ENCODE data around the gene VWA3A. TPM values are rescaled to one million over a fixed set of nuclear protein-coding genes. Genes with fewer than 3 reads are reported as not detected.
"Not testable (repeated sequence)": the region's sequence is repeated elsewhere in the genome, so short reads cannot be mapped to it uniquely, and the experiment has no call there.

The VWA3A gene
- total RNA-seq, 1 donor from 2014 or later: not detected

DNA sequence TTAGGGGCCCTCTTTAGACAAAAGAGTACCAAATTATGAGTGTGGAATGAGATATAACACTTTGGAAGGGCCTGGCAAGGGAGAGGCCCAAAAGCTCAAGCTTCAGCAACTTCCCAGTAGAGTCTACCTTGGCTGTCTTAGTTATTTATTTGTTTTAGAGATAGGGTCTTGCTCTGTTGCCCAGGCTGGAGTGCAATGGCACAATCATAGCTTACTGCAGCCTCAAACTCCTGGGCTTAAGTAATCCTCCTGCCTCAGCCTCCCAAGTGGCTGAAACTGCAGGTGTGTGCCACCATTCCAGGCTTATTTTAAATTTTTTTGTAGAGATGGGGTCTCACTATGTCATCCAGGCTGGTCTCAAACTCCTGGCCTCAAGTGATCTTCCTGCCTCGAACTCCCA, 80.3 kb downstream of the VWA3A start:
- DNase-seq (ENCODE audit: low spot score); intact Hi-C loops (cut with DNase I): not testable (repeated sequence)

DNA sequence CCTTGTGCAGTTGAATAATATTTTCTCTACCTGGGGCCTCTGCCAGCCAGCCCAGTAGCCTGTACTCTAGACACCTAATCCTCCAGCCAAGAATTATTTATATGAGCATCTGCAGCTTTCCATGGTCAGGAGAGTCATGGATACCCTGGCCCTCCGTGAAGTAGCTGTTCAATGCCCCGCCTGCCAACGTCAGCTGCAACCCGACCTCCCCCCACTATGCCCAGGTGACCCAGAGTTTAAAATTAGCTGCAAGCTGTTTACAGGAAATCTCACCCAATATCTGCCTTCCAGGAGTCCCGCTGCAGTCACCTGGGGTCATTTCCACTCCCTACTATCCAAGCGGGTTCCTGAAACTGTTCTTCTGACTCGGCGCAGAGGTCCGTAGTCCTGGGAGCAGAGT, 82.3 kb downstream of the VWA3A start:
- no peak for DNase-seq (ENCODE audit: low spot score)
- intact Hi-C loops (cut with DNase I): no loop called here

DNA sequence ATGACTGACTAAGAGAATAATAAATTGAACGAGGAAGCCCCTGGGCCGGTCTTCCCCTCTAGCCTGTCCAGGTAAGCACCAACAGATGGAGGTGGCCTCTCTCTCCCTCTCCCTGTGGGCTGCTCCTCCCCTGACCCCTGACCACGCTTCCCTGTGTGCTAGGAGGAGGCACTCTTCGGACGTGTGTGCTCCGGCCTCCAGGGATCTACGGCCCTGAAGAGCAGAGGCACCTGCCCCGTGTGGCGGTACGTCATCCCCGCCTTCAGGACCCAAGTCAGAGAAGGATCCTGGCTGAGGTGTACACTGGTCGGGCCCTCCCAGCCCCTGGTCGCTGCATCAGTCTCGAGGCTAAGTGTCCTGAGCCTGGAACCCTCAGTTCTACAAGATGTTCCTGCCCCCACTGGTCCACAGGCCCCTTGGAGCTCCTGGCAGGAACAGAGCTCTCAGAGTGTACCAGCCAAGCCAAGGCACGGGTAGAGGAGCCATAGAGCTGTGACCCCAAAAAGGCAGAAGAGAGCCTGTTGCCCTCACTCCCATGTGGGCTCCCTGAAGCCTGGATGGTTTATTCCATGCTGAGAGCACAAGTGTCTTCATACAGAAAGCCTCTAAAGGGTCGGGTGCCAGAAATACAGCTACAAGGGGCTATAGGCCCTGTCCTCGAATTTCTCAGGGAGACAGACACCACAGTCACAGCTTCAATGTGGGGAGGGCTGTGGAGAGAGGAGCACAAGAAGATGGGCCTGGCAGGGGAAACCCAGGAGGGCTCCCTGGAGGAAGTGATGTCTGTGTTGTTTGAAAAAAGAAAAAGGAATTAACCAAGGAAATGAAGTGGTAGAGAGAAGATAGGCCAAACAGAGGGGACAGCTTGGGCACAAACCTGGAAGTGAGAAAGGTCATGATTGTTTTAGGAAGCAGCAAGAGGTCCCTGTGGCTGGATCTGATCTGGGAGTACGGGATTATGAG, 85.9 kb downstream of the VWA3A start:
- intact Hi-C loops (cut with DNase I): no loop called here
- DNase-seq (ENCODE audit: low spot score): no peak

- no peak for DNase-seq (ENCODE audit: low spot score)
- intact Hi-C loops (cut with DNase I): no loop called here
Observed at GRCh38 chr16:22181426-22181825, 89.1 kb downstream of the VWA3A start.

DNA sequence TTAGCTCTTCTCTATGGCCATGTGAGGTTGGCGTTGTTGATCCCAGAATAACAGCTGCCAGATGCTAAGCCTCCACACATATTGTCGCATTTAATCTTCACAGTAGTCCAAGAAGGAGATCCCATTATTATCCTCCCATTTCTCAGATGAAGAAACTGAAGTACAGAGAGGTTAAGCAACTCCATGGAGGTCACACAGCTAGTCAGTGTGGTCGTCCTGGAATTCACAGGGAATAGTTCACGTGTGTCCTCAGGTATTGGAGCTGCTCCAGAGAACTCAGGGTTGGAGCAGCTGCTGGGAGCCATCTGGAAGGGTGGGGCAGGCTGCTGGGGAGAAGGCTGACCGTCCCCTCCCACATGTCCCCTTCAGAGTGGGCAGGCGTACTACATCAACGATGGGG, 89.5 kb downstream of the VWA3A start:
- no peak for DNase-seq (ENCODE audit: low spot score)
- intact Hi-C loops (cut with DNase I): no loop called here

GRCh38 chr16:22183335-22183734, 91.0 kb downstream of the VWA3A start:
- DNase-seq (ENCODE audit: low spot score): no peak
- intact Hi-C loops (cut with DNase I): no loop called here

DNA sequence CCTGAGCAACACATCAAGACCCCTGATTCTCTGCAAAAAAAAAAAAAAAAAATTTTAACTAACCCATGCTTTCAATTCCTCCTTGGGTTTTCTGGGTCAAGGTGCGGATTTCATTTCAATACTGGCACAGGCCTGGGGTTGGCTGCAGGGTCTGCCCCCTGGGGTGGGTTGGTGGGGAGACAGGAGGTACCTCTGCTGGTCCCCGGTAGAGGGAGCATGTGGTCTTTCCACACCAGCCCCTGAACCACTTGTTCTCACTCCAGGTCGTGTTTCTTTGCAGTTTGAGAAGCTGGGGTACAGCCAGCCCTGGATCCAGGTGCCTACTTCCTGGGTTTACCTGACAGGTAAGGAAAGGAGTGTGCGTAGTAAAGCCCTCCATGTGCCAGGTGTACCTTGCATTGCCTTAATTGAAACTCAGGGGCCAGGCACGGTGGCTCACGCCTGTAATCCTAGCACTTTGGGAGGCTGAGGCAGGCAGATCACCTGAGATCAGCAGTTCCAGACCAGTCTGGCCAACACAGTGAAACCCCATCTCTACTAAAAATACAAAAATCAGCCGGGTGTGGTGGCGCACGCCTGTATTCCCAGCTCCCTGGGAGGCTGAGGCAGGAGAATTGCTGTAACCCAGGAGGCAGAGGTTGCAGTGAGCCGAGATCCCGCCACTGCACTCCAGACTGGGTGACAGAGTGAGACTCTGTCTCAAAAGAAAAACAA, 91.7 kb downstream of the VWA3A start:
- no peak for DNase-seq (ENCODE audit: low spot score)
- intact Hi-C loops (cut with DNase I): no loop called here

GRCh38 chr16:22184615-22184968, 92.3 kb downstream of the VWA3A start:
- intact Hi-C loops (cut with DNase I): no loop called here
- DNase-seq (ENCODE audit: low spot score): no peak

DNA sequence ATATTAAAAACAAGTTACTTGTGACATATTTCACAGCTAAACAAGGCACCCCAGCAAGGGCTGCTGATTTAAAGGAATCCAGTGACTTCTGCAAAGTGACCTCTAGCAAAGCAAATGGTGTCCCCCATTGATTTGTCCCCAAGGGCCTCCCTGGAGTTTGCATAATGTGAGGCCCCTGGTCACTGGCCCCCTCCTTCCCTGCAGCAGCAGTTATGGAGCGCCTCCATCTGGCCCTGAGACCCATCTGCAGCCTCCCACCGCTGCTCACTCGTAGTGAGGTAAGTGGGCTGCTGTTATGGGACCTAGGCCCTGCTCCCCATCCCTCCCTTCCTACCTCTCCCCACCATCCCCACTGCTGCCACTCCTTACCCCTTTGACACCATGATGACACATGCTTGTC, 94.2 kb downstream of the VWA3A start:
- intact Hi-C loops (cut with DNase I): loop anchor here (5.0 kb wide), 2 partner anchors 84 to 109 kb away; no protein-coding TSS in a partner anchor
- no peak for DNase-seq (ENCODE audit: low spot score)

DNA sequence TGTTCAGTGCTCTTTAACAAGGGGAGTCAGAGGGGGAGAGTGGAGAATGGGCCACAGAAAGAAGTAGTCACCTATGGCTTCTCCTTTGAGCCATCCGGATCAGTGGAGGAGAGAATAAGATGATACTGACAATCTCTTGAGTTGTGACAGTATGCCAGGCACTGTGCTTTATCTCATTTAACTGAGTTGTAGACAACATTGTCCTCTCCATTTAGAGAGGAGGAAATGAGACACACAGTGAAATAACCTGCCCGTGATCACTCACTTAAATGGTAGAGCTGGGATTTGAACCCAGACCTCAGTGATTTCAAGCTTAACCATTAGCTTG, 95.9 kb downstream of the VWA3A start:
- intact Hi-C loops (cut with DNase I): loop anchor here (2.0 to 5.0 kb wide), 4 partner anchors 86 to 187 kb away; partner anchors contain the start of genes MOSMO and PDZD9
- DNase-seq (ENCODE audit: low spot score): no peak

- no peak for DNase-seq (ENCODE audit: low spot score)
- intact Hi-C loops (cut with DNase I): loop anchor here (2.0 to 5.0 kb wide), 4 partner anchors 87 to 188 kb away; partner anchors contain the start of genes MOSMO and PDZD9
Observed at GRCh38 chr16:22188595-22189442, 96.5 kb downstream of the VWA3A start.

DNA sequence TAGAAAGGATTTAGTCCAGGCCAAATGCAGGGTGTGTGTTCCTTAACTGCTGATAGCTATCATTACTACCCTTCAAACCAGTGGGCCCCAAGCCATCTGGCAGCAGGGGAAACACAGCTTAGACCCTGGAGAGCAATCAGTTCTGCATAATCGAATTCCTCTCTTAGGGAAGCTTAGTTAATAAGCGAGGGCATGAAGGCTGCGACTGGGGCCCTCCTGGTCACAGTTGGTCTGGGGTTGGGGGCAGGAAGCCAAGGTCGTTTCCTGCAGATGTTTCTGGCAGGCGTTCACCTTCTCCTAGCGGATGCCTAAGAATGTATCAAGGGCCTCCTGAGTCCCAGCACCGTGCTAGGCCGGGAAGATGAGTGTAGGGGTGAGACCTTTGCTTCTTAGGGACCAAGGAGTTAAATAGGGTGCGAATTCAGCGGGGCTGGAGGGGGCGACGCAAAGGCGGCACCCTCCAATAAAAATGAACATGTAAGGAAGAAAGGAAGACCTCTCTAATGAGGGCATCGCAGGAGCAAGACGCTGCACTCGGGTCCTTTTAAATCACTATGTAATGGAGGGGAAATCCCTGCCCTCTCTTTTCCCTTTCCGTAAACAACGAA, 97.2 kb downstream of the VWA3A start:
- DNase-seq (ENCODE audit: low spot score): no peak
- intact Hi-C loops (cut with DNase I): loop anchor here (2.0 to 5.0 kb wide), 5 partner anchors 17 to 189 kb away; partner anchors contain the start of genes EEF2K, MOSMO and PDZD9

- DNase-seq (ENCODE audit: low spot score): peak; percentile 100
- intact Hi-C loops (cut with DNase I): loop anchor here (2.0 kb wide), 1 partner anchor 17 kb away; the partner anchor contains the start of gene EEF2K
Observed at GRCh38 chr16:22190081-22190775, 97.9 kb downstream of the VWA3A start.

- intact Hi-C loops (cut with DNase I): loop anchor here (2.0 kb wide), 1 partner anchor 16 kb away; the partner anchor contains the start of gene EEF2K
- peak; percentile 100 for DNase-seq (ENCODE audit: low spot score)
Observed at GRCh38 chr16:22190776-22191531, 98.6 kb downstream of the VWA3A start.

GRCh38 chr16:22191532-22192260, 99.4 kb downstream of the VWA3A start:
- no peak for DNase-seq (ENCODE audit: low spot score)
- intact Hi-C loops (cut with DNase I): loop anchor here (2.0 kb wide), 1 partner anchor 15 kb away; the partner anchor contains the start of gene EEF2K

GRCh38 chr16:22192261-22193062, 100.1 kb downstream of the VWA3A start:
- intact Hi-C loops (cut with DNase I): no loop called here
- peak; percentile 86 for DNase-seq (ENCODE audit: low spot score)
